LoVo (cell line): ENCODE measurements around the gene TREH.
"Not testable (repeated sequence)": the region's sequence is repeated elsewhere in the genome, so short reads cannot be mapped to it uniquely, and the experiment has no call there.

Source experiments
- DNase-seq: peaks from one replicate; pipeline ENCODE4 v3.0.0-alpha.2; 2016; ENCODE audit warnings: low spot score

Gene TREH, protein sequence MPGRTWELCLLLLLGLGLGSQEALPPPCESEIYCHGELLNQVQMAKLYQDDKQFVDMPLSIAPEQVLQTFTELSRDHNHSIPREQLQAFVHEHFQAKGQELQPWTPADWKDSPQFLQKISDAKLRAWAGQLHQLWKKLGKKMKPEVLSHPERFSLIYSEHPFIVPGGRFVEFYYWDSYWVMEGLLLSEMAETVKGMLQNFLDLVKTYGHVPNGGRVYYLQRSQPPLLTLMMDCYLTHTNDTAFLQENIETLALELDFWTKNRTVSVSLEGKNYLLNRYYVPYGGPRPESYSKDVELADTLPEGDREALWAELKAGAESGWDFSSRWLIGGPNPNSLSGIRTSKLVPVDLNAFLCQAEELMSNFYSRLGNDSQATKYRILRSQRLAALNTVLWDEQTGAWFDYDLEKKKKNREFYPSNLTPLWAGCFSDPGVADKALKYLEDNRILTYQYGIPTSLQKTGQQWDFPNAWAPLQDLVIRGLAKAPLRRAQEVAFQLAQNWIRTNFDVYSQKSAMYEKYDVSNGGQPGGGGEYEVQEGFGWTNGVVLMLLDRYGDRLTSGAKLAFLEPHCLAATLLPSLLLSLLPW

GRCh38 chr11:118679483-118679882, at the start of gene TREH:
TSS of gene TREH (minus strand) at chr11:118679650. CDS start at chr11:118679627, 23 bp downstream.
- DNase-seq: peak; percentile 72

DNA sequence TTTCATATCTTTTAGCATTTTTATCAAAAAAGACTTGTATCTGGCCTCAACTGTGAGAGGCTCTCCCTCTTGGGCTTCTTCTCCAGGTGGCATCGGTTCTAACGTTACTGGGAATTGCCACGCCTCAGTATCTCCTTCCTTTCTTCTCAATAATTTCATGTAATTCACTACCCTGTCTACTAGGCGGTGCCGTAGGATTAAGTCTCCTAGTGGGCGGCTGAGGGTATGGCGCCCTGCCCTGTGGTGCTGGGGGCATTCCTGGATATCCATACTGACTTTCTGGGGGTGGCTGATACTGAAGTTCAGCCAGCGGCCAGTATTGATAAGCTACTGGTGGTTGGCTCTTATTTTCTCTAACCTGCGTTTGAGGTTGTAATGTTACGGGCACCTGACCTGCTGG, 48.7 kb upstream of the TREH start:
- DNase-seq: not testable (repeated sequence)

- not testable (repeated sequence) for DNase-seq
Measured at GRCh38 chr11:118727721-118728066, 48.2 kb upstream of the TREH start.

DNA sequence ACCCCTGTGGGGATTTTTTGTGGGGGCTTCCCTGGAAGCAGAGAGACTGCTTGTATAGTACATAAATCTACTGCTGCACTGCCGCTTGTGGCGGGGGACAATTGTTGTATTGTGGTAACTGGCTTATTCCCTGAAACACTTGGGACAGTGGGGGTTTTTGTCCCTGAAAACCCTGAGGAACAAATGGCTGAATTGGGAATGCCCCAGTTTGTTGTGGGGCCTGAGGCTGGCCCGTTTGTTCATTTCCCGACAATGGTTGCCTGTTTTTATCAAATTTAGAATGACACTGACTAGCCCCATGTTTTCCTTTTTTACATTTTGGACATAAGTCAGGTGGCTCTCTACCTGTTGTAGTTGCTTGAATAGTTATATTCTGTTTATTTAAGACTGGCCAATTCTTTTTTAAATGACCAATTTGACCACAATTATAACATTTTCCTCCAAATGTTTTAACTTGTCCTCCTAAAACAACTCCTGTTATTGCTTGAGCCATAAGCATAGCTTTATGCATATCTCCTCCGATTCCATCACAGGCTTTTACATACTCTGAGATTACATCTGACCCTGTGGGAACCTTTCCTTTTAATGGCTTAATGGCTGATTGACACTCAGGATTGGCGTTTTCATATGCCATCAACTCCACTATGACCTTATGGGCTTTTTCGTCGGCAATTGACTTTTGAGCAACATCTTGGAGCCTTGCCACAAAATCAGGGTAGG, 47.7 kb upstream of the TREH start:
- not testable (repeated sequence) for DNase-seq

DNA sequence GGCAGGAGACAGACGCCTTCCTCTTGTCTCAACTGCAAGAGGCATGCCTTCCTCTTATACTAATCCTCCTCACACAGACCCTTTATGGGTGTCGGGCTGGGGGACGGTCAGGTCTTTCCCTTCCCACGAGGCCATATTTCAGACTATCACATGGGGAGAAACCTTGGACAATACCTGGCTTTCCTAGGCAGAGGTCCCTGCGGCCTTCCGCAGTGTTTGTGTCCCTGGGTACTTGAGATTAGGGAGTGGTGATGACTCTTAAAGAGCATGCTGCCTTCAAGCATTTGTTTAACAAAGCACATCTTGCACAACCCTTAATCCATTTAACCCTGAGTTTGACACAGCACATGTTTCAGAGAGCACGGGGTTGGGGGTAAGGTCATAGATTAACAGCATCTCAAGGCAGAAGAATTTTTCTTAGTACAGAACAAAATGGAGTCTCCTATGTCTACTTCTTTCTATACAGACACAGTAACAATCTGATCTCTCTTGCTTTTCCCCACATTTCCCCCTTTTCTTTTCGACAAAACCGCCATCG, 42.1 kb upstream of the TREH start:
- DNase-seq: not testable (repeated sequence)

DNA sequence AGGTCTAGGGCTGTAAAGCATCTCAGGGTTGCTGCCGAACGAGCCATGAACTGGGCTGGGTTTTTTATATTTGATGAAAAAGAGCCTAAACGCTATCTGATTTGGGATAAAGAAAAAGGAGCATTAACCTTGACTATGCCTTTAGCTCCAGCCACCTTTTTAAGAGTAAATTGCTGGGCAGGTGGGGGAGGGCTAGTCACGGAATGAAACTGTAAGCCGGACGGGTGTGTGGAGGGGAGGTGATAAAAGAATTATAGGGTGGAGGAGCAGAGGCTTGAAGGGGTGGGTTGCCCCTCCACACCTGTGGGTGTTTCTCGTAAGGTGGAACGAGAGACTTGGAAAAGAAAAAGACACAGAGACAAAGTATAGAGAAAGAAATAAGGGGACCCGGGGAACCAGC, 41.3 kb upstream of the TREH start:
- not testable (repeated sequence) for DNase-seq

- DNase-seq: not testable (repeated sequence)
Measured at GRCh38 chr11:118720078-118720477, 40.6 kb upstream of the TREH start.

- DNase-seq: not testable (repeated sequence)
Measured at GRCh38 chr11:118718562-118718961, 39.1 kb upstream of the TREH start.

DNA sequence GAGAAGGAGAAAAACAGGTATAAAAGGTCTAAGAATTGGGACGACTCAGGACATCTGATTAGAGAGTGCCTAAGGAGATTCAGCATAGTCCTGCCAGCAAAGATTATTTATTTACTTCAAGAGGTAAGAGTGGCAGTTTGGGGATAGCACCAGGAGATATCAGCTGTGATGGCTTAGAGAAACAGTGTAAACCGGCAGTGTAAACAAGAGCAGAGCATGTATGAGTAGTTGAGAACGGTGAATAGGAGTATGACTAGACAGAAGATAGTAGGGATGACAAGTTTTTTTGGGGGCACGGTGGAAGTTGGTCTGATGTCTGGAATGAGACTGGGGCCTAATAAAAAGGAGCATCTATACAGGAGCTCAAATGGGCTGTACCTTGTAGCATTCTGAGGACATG, 38.3 kb upstream of the TREH start:
- not testable (repeated sequence) for DNase-seq

DNA sequence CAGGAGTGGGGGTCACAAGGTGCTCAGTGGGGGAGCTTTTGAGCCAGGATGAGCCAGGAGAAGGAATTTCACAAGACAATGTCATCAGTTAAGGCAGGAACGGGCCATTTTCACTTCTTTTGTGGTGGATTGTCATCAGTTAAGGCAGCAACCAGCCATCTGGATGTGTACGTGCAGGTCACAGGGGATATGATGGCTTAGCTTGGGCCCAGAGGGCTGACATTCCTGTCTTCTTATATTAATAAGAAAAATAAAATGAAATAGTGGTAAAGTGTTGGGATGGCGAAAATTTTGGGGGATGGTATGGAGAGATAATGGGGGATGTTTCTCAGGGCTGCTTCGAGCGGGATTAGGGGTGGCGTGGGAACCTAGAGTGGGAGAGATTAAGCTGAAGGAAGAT, 37.8 kb upstream of the TREH start:
- DNase-seq: not testable (repeated sequence)

GRCh38 chr11:118715837-118716260, 36.4 kb upstream of the TREH start:
- DNase-seq: no peak

DNA sequence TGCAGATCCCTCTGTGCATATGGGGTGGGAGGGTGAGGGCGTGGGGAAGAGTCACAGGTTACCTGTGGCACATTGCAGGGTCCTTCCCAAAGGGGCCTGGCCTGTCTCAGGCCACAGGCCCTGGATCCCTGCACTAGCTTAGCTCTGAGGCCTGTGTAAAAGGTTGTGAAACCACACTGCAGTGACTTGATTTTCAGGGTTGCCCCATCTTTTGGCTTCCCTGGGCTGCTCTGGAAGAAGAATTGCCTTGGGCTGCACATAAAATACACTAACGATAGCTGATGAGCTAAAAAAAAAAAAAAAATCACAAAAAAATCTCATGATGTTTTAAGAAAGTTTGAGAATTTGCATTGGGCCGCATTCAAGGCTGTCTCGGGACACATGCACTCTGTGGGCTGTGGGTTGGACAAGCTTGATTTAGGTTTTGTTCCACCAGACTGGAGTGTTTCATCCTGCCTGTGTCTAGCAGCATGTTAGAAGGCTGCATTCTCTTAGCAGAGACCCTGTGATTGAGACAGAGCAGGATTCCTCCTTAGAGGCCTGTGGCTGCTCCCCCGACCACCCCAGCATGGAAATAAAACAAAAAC, 35.9 kb upstream of the TREH start:
- no peak for DNase-seq

DNA sequence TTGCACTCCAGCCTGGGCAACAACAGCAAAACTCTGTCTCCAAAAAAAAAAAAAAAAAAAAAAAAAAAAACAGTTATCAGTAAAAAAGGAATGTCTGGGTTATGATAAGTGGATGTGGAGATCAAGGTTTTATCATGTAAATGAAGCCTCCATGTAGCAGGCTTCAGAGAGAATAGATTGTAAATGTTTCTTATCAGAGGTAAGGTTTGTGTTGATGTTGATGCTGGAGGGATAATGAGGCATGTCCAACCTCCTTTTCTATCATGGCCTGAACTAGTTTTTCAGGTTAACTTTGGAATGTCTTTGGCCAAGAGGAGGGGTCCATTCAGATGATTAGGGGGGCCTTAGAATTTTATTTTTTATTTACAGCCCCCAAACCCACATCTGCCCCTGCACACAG, 35.4 kb upstream of the TREH start:
- DNase-seq: no peak

- DNase-seq: not testable (repeated sequence)
Measured at GRCh38 chr11:118714416-118714815, 35.0 kb upstream of the TREH start.

DNA sequence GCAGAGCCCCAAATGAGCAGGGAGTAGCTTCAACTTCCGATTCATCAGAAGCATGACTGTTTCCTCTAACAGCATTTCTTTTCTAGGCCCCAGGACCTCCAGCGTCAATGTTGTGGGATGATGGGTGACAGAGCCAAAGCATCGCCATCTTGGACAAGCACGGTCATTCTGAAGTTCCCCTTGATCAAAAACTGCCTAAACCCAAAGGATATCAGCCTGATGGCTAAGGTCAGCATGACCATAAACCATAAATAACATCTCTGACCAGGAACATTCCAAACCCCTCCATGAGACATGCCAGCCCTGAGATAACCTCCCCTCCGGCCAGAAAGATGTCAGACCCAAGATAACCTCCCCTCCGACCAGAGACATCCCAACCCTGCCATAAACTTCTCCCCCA, 28.8 kb upstream of the TREH start:
- DNase-seq: no peak

DNA sequence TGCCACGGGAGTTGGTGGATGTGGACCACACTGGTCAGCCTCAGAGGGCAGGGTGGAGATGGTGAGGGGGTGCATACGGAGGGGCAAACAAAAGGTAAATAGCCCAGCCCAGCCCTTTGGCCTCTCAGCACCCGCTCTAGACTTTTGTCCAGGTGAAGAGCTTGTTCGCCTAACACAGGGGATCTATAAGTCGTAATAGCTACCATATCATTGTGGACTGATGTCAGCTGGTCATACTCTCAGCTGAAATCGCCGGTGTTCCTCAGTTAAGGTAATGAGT, 27.0 kb upstream of the TREH start:
- DNase-seq: no peak

DNA sequence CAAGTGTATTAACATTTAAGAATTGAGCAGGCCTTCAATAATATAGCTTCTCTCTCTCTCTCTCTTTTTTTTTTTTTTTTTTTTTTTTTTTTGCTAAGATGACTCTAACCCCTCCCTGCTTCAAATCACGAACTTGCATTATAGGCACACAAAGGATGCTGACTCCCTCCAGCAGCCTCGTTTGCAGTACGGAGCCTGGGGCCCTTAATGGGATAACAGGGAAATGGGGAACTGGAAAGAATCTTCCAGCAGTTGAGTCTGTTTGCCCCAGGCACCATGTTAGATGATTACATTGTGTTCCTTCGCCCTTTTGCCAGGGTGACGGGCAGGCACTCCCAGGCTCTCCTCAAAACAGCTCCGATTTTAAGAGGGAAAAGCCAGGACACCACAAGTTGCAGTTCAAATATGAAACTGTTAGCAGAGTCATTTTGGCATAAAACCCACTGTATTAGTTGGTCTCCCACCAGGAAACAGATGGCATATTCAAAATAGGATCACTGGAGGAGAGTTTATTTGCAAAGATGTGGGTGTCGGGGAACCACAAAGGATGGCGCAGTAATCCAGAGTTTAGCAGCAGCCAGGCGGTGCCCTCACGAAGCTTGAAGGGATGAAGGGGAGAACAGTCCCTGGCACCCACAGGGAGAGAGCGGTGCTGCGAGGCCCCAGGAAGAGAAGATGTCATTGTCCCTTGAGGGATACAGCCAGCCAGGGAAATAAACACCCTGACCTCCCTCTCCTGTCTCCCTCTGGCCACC, 26.5 kb upstream of the TREH start:
- DNase-seq: no peak

DNA sequence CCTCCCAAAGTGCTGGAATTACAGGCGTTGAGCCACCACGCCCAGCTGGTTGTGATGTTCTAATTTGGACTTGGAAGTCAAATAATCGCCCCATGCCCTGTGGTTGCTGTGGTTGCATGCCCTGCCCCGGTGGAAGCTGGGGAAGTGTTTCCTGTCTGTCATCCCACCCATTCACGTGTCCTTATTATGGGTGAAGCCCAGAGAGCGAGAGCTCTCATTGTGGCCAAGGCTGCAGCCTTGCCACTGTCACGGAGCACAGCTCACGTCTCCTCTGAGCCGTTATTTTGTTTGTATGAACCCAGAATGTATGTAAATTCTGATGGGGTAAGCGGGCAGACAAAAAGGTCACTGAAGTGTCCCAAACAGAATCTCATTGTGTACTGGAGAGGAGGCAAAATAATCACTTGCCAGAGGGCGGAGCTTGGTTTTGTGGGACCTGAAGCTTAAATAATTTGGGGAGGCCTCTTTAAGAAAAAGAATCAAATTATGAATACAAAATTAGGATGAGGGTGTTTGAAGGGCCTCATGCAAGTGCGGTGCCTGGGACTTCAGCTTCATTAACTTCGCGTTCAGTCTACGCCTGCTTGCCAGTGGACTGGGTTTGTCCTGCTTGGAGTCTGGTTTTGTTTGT, 25.8 kb upstream of the TREH start:
- DNase-seq: no peak

DNA sequence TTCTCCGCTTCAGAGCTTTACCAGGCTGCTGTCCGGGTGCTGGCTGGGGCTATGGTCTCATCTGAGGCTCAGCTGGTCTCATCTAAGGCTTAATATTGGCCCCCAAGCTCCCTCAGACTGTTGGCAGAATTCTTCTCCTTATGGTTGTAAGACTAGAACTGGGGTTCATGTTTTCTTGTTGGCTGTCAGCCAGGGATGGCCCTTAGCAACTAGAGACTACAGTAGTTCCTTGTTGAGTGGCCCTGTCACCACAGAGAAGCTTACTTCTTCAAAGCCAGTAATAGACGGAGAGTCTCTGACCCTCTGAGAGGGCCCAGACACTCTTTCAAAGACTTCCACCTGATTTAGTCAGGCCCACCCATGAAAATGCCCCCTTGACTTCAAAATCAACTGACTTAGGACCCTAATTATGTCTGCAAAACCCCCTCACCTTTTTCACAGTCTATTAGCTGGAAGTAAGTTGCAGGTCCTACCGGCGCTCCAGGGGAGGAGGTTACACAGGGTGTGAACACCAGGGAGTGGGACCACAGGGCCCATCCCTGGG, 24.2 kb upstream of the TREH start:
- DNase-seq: no peak

GRCh38 chr11:118699506-118700220, 20.2 kb upstream of the TREH start:
- DNase-seq: no peak
